Fibroblast of gingiva (primary cell): Measurements from ENCODE around the gene EPHB6.

Source experiments
- DNase-seq: peaks from one replicate; pipeline ENCODE4 v3.0.0-alpha.2; 2011; ENCODE audit warnings: low read depth

The EPHB6 gene

DNA sequence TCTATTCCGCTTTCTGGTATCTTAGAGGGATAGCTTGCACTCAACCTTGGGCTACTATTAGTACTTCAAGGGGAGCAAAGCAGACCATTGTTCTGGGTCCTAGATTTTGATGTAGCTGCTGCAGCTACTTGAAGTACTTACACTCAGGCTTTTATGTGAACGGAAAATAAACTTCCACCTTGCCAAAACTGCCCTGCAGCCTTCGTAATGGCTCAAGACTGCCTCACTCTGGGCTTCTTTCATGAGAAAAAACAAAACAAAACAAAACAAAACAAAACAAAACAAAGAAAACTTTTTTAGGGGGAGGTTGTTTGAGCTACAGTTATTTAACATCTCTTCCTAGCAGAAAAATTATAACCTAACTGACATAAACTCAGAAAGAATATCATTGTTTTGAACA is 19.4 kb upstream of the EPHB6 start:
- no peak for DNase-seq

DNA sequence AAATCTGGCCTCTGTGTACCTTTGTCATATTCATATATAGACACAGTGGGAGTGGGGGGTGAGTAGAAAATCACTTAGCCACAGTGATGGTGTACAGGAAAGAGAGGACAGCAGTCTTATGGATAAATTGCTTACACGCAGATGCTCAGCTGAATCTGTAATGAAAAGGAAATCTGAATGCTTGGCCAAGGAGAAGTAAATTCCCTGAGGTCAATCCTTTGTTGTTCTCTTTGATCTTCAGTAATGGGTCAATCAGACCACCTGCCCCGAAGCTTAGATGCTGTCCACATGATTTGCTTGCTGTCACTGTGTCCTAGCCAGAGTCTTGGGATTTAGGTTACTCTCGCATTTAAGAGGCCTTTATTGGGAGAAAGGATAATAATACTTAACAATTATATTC is 18.4 kb upstream of the EPHB6 start:
- no peak for DNase-seq

DNA sequence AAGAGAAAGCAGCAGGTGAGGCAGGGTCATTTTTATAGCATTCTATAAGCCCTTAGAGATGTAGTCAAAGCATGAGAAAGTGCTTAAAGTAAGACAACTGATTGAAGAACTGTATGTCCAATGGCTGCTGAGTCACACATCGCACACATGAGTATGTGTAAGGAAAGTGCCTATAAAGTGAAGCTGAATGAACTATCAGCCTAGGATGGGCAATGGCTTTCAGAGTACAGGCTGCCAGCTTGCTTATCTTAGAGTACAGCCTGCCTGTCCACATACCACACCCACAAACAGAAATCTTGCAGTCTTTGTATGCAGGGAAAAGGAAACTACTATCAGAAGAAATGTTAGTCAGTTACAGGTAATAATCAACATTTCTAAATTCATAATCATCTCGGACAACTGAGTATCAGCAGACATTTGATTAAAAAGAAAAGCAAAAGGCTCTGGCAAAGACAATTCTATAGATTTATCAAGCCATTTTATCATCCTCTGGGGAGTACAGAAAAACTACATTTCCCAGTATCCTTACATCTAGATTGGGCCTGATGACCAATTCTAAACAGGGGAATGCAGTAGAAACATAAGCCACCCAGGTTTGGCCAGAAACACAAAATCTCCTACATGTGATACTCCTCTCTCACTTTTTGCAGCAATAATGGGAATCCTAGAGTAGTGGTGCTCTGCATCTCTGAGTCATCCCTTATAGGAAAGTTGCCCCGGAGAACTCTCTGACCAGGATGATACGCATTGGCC is 16.2 kb upstream of the EPHB6 start:
- no peak for DNase-seq

DNA sequence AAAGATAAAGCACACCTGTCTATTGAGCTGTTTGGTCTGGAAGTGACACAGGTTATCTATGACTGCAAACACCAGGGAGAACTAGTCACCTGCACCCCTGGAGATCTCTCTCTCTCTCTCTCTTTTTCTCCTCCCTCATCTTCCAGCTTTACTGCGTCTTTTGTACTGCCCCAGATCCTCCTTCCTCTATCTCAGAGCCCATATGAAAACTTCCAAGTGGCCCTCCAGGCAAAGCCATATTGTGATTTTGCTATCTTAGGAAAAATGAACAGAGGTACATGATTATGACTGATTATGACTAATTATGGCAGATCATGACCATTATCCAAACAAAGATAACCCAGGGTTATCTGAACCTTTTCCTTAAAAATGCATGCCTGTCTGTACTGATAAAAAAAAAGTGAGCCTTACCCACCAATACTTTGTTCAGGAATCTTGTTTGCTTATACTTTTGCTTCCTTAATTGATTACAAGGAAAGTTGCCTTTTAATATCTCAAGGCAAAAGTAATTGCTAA is 12.6 kb upstream of the EPHB6 start:
- DNase-seq = no peak

DNA sequence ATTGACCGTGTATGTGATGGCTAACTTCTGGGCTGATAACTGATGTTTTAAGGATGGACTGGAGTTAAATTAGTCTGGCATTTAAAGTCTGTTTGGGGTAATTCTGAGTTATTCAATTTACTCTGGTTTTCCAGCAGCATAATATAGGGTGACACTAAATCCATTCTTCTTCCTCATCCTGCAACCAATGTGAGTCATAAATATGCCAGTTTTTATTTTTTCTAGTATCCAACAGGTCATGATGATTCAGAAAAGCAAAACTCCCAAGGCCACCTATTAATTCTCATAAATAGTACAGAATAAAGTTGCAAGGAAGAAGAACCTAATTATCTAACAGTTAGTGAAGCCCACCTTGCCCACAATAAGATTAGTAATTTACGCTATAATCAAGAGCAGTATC is 7.5 kb upstream of the EPHB6 start:
- DNase-seq = no peak

DNA sequence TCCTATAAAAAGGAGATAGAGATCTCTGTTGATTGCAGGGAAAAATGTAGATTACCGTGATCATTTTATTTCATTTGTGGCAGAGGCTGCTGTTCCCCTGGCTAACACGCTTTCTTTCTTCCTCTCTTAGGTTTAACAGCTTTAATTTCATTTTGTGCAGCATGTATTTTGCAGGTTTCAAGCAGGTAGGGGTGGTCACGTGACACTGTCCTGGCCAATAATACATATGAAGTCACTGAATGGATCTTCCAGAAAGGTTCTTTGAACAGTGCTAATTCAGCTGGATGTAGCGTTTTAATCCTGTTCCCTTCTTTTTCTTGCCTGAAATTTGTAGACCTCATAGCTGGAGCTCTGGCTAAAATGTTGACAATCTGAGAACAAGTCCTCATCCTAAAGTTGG is 3.6 kb upstream of the EPHB6 start:
- no peak for DNase-seq

DNA sequence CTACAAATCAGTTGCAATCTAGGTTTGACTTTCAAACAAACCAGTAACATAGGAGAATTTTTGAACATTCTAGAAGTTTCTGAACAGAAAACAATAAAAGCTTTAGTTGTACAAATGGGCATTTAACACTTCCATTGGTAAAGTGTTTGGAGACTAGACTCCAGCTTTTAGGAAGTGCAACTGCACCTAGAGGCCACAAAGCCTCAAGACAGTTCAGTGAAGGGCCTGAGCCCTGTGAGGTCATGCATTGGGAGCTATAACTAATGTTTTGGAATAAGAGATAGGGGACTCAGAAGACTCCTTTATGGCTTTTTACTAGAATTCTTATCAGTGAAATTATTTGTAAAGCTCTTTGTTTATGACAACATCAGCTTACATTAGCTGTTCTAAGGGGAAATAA is 3.0 kb upstream of the EPHB6 start:
- DNase-seq = no peak

DNA sequence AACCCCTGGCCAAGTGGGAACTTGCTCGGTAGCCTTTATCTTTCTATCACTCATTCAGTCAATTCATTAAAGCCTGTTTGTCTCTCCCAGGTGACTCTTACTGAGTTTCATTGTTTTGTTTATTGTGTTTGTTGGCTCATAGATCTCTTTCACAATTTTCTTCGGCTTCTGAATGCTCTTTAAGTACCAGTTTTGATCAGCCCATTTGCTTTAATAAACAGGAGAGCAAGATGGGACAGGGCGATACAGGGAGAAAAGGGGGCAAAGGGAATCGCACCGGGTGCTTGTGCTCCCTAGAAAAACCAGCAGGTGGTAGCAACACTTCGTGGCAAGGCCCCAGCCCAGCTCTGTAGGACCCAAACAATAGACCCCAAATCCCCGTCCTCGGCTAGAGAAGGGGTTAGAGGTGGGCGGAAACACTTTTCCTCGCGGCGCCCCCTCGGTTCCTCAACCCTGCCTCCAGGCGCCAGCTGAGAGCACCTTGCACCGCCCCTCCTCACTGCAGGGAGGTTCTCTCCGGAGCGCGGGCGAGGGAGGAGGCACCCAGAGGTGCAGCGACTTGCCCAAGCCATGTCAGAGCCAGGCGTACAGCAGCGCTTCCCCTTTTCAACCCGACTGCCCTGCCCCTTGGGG is 1.0 kb upstream of the EPHB6 start:
- DNase-seq = peak; percentile 44

DNA sequence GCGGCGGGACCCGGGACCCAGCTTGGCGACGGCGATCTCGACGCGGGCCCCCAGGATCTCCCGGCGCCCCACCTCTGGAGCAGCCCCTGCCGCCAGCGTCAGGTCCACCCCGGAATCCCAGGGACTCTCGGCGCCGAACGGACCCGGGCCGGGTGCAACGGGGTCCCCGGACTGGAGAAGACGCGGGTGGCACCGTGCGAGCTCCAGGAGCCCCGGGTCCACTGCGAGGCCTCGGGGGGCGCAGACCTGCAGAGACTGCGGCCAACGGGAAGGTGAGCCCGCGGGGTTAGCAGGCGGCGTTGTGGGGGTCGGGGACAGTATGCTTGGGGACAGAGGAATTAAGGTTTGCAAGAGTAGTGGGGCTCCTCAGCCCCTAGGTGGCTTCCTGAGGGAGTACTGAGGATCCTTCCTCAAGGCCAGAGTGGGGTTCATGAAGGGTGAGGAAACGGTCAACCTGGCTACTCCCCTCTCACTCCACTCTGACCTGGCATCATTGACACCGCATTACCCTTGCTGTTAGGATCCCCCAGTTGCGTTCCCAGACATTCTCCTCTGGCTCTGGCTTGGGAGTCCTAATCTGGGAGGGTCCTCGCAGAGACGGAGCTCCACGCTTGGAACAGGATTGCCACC is 353 bp downstream of the EPHB6 start:
- no peak for DNase-seq

DNA sequence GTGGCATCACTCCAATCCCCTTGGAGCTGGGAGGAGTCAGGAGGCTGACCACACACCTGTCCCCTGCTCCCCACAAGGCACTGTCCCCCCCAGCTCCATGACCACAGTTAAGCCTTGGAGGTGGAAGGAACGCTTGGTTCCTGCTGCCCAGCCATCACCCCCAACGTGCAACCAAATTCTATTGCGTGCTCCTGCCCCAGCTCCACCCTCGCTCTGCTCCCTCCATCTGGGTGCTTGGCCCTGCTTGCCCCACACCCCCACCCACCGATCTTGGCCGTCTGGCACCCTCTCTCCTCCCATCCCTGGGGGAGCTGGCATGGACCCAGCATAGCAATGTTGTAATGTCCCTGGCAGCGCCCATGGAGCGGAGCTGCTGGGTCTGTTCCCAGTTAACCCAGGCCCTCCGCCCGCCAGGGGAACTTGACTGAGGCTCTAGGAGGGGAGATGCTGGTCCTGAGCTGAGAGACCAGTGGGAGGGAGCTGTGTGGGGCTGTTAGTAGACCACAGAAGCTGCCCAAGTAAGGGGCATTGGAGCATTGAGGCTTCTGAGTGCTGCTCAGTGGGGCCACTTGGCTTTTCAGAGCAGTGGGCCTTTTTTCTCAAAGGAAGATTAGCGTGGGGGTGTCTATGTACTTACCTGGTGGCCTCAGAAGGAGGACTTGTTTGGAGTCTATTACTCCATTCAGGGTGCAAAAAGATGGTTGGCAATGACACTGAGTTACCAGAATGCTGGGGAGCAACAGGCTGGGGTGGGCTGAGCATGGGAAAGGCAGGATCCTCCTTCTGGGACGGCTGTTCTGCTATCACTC is 1.1 kb downstream of the EPHB6 start:
- peak; percentile 86 for DNase-seq

DNA sequence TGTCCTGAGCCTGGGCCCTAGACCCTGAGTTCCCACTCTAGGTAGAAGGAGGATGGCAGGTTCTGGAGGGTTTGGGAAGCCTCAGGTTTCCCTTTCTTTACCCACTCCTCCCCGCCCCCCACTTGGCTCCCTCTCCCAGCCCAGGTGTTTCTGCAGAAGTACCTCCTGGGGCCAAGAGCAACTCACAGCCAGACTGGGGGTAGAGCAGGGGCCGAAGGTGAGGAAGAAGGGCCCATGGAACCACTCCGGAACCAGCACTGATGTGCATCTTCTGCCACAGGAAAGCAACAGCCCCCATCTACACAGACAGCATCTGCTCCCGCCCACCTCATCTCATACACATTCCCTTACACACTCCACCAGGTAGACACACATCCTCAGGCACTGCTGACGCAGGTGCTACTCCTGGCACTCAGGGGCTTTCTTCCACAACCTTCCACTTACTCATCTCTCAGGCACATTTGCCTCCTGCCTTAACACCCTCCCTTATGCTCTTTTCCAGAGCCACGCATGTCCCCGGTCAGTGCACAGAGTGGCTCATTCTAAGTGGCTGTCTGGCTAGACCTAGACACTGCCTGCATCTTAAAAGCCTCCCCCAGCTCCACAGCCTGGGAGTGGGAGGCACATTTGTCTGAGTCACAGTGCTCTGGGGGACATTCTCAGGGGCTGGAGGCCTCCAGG is 1.8 kb downstream of the EPHB6 start:
- DNase-seq = no peak

DNA sequence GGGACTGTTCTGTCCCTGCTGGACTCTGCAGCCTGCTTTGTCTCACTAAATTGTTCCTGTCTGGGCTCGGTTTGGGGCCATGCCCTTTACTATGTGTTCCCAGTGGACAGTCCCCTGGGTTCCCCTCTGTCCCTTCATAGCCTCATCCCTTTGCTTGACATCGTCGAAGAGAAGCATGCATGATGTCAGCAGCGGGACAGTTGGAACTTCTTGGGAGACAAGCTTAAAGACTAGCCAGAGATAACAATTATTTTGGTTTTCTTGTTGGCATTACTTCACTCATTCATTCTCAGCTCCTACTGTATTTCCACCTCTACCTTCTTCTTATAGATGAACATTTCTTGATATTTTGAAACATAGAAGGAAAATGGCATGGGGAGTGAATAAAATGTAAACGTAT is 2.7 kb downstream of the EPHB6 start:
- DNase-seq = no peak

DNA sequence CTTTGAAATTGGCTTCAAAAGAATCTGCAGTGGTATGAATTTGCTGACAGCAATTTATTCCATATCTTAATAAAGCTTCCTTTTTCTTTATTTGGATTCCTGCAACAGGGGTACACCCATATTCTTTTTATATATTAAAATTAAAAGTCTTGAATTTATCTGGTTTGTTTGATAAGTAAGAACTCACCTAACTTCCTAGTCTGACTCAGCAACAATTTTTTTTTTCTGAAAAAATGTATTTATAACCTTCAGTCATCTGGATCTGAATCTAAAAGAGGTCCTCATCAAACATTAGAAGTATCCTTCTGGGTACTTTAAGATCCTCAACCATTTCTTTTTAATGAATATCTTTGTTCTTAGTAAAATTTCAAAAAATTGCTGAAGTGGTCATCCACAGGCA is 4.5 kb downstream of the EPHB6 start:
- no peak for DNase-seq

DNA sequence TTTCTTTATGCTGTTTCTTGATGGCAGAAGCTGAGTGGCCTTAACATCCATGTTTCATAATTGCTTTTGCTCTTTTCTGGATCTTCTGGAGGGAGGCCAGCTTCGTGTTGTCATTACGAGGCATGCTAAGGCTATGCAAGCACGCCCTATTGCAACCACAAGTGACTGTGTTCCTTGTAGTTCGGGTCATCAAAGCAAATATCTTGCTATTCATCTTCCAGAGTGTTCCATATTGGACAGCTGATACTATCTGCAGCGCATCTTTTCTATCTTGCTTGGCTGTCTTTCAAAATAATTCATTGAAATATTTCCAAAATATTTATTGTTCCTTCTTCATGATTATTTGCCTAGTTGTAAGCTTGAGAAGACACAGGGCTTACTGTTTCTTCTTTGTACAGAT is 5.0 kb downstream of the EPHB6 start:
- peak; percentile 86 for DNase-seq

DNA sequence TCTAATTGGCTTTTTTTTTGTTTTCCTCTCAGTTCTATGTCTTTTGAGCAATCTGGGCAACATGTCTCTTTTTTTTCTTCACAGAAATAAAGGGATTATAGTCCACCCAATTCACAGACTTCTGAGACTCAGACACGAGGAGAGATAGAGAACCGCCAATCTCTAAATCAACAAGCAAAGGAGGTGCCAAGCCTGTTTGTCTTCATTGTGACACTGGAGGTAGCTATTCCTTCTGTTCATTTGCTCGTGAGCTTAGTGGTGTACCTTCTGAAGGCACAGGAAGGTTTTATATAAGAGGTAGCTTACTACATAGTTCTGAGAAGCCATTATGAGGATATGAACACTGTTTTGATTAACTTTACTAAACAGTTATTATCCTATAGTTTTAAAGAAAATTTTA is 6.1 kb downstream of the EPHB6 start:
- DNase-seq = no peak

DNA sequence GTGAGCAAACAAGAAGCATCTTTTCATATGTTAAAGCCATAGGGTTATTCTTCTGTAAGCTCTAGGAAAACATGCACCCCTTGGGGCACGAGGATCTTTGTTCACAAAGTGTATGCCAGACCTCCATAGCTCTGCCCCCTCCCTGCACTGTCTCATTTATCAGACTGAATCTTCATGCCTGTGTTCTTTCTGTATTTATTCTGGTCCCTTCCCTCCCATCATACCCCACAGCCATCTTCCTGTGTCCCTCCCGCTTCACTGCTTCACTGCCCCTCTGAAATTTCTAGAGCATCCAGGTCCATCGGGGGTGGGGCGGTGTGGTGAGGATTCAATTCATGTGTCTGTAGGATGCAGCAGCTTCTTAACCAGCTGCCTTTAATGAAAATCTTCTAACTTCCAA is 7.5 kb downstream of the EPHB6 start:
- no peak for DNase-seq

DNA sequence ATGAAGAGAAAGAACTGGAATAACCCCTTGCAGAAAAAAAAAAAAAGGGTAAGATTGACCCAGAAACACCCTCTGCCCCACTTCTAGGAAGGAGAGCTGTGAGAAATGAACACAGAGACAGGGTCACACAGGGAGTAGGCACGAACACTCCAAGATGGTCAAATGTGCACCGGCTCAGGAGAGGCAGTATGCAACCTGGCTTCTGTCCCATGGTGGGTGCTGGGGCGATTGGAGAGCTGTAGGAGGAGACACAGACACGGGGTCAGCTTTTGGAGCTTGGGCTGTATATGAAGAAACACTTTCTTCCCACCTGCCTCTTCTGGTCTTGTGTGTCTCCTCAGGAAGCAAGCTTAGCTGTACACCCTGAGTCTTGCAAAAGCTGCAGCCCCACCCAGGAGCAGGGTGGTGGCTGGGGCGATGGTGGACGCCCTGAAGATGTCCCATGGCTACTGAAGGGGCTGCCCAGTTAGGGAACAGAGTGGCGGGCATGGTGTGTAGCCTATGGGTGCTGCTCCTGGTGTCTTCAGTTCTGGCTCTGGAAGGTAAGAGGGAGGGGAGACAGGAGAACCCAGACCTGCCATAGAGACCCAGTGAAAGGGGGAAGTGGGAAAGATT is 8.0 kb downstream of the EPHB6 start:
- DNase-seq = no peak

DNA sequence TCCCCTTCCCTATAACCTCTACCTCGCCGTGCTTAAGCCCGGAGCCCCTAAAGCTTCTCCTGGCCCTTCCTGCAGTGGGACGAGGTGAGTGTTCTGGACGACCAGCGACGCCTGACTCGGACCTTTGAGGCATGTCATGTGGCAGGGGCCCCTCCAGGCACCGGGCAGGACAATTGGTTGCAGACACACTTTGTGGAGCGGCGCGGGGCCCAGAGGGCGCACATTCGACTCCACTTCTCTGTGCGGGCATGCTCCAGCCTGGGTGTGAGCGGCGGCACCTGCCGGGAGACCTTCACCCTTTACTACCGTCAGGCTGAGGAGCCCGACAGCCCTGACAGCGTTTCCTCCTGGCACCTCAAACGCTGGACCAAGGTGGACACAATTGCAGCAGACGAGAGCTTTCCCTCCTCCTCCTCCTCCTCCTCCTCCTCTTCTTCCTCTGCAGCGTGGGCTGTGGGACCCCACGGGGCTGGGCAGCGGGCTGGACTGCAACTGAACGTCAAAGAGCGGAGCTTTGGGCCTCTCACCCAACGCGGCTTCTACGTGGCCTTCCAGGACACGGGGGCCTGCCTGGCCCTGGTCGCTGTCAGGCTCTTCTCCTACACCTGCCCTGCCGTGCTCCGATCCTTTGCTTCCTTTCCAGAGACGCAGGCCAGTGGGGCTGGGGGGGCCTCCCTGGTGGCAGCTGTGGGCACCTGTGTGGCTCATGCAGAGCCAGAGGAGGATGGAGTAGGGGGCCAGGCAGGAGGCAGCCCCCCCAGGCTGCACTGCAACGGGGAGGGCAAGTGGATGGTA is 9.2 kb downstream of the EPHB6 start:
- no peak for DNase-seq

DNA sequence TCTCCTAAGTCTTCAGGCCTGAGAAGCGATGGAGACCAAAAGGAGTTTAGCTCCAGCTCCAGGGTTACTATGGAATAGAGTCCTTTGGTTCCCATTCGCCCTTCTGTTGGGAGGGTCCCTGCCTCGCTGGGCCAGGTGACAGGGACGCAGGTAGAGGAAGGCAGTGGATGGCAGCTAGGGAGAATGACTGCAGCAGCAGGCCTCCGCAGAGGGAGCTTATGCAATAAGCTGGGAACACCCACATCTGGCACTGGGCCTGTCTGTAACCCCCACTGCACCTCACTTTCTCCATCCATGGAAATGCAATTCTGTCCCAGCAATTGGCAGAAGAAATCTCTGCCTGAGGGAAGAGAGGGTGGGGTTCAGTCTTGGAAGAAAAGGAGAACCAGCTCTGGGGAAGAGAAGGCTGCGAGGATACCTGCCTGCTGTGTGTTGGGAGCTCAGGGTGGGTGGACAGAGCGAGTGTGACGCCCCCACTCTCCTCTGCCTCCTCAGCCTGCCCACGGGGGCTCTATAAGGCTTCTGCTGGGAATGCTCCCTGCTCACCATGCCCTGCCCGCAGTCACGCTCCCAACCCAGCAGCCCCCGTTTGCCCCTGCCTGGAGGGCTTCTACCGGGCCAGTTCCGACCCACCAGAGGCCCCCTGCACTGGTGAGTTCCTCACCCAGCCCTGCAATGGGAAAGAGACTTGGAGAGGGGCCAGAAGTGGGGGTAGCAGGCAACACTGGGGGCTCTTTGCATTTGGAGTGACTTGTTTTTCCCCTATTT is 10.3 kb downstream of the EPHB6 start:
- DNase-seq = no peak

DNA sequence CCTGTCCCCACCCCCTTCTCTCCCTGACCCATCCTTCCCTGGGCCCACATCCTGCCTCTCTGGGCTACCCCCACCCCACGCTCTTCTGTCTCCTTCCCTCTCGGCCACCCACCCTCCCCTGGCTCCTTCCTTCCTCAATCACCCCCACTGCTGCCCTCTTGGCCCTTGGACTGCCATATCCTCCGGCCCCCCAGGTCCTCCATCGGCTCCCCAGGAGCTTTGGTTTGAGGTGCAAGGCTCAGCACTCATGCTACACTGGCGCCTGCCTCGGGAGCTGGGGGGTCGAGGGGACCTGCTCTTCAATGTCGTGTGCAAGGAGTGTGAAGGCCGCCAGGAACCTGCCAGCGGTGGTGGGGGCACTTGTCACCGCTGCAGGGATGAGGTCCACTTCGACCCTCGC is 10.9 kb downstream of the EPHB6 start:
- no peak for DNase-seq
